Omental fat pad (tissue), 4 donors: ENCODE data around the gene SPRED2. TPM values are rescaled to one million over a fixed set of nuclear protein-coding genes. Genes with fewer than 3 reads are reported as not detected.

Experiments used
- ATAC-seq: fragments of 150-250 bp; one replicate; pipeline ENCODE4 v1.9.1; 2016; ENCODE audit warnings: mild to moderate bottlenecking, moderate library complexity; ENCODE audit not compliant: low FRiP score
- DNase-seq: peaks from one replicate; pipeline ENCODE4 v3.0.0-alpha.2; 2019; ENCODE audit warnings: low spot score
- total RNA-seq, 4 donors: library from RNA; depleted of rRNA; stranded (reverse); fragments of >200 nt; gene quantifications; one replicate each; pipeline ENCODE4 v1.1.0, GENCODE V29; 2016
- TF ChIP-seq, protein P1 (sequence below), 3 donors: fragments of 450-650 bp; IDR thresholded peaks; one replicate each; pipeline ENCODE4 v1.5.1; 2016 to 2017; ENCODE audit warnings: antibody characterized with exemption in 3 of 3, mild to moderate bottlenecking in 3 of 3, moderate library complexity in 2 of 3

SPRED2 gene
- total RNA-seq, 4 donors from 2014 or later, result 22.9 to 45.4 (median 26.6) TPM

DNA sequence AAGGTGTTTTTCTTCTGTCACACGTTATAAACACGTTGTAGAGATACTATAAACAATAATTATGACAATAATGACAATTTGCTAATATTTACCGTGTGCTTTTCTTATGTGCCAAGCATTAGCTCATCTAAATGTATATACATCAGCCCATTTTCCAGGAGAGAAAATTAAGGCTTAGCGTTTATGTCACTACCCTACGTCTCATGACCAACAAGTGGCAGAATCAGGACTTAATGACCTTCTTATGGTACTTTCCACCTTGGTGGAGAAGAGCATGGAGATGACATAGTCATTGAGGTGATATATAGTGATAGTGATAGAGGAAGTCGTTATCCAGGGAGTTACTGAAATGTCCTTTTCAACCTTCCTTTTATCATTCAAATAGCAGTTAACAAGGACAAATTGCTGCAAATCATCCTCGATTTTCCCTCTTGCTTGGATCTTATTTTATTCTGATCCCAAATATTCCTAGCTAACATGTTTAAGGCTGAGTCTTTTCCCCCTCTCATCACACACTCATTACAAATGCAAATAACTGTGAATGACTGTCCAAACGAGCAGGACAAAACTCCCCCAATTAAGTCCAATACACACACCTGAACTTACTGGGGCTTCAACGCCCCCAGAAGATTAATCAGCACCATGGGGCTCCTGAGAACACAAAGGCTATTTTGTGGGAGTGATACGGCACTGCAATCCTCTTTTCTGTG lies 27.3 kb downstream of the SPRED2 start:
- ATAC-seq (no peak), DNase-seq (no peak)
- TF ChIP-seq, protein P1, sequence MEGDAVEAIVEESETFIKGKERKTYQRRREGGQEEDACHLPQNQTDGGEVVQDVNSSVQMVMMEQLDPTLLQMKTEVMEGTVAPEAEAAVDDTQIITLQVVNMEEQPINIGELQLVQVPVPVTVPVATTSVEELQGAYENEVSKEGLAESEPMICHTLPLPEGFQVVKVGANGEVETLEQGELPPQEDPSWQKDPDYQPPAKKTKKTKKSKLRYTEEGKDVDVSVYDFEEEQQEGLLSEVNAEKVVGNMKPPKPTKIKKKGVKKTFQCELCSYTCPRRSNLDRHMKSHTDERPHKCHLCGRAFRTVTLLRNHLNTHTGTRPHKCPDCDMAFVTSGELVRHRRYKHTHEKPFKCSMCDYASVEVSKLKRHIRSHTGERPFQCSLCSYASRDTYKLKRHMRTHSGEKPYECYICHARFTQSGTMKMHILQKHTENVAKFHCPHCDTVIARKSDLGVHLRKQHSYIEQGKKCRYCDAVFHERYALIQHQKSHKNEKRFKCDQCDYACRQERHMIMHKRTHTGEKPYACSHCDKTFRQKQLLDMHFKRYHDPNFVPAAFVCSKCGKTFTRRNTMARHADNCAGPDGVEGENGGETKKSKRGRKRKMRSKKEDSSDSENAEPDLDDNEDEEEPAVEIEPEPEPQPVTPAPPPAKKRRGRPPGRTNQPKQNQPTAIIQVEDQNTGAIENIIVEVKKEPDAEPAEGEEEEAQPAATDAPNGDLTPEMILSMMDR (IDR thresholded peaks at IDR 0.05), result no peak

DNA sequence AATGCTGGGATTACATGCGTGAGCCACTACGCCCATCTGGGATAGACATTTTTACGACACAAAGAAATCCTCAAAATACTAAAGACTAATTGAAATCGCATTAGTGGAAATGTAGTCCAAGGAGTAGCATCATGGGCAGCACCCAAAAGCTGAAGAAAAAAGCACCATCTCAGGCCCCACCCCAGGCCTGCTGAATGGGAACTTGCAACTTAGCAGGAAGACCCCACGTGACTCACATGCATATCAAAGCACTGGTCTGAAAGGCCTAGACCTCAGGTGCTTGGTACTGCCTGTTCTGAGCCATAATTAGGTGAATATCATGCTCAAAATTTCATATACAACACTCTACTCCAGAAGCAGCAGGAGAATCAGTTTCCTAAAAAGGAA lies 28.9 kb downstream of the SPRED2 start:
- no peak for ATAC-seq
- no peak for DNase-seq
- TF ChIP-seq, protein P1 (IDR thresholded peaks at IDR 0.05), result no peak

DNA sequence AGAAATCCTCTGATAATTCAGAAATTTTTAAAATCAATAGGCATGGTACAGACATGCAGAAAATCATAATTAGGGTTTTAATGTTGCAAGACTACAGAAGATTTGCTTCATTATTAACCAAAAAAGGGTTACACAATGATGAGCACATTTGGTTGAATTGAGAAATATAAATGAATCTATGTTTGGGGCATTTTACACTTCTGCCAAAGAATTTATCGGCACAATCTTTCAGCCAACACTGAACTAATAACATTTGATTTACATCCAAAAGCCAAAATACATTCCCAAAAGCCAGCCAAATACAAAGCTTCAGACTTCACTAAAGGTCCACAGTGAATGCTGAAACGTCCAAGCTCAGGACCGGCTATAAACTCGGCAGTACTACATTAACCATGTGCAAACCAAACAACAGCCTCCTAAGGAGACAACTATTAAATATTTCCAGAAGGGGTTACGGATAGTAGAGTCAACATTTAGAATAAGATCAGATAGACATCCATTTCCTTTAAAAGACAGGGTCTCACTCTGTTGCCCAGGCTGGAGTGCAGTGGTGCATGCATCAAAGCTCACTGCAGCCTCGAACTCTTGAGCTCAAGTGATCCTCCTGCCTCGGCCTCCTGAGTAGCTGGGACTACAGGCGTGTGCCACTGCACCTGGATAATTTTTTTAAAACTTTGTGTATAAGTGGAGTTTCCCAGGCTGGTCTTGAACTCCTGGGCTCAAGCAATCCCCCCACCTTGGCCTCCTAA lies 29.4 kb downstream of the SPRED2 start:
- TF ChIP-seq, protein P1 (IDR thresholded peaks at IDR 0.05), result no peak
- ATAC-seq (peak; percentile 33), DNase-seq (no peak)

DNA sequence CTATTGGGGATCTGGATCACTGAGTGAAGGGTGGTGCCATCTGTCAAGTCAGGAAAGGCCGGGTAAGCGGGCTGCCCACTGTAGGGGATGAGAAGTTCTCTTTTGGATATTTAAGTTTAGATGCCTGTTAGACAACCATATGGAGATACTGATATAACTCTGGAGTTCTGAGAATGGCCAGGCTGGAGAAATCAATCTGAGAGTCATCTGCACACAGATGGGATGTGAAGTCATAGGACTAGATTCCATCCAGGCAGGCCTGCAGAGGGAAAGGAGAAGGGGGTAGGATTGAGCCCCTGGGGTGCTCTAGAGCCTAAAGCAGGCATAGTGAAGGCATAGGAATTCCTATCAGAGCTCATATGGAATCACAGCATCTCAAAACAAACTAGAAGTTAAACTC lies 30.1 kb downstream of the SPRED2 start:
- DNase-seq, result no peak
- ATAC-seq, result no peak
- TF ChIP-seq, protein P1 (IDR thresholded peaks at IDR 0.05), result no peak

DNA sequence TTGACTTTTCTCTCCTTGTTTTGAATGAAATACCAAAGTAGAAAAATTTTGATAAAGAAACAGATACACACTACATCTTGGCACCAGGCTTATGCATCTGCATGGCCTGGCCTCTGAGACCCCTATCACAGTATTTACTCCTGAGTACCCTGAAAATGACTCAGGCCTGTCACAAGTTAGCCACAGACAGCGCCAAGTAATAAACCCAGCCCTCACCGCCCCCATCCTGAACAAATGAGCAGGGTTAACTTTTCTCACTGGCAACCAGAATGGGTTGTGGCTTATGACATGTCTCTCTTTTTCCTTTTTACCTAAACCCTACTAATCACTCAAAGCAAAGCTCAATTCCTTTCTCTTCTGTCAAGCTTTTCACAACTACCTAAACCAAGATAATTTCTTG lies 35.3 kb downstream of the SPRED2 start:
- no peak for DNase-seq
- TF ChIP-seq, protein P1 (IDR thresholded peaks at IDR 0.05), result no peak
- ATAC-seq, result no peak

DNA sequence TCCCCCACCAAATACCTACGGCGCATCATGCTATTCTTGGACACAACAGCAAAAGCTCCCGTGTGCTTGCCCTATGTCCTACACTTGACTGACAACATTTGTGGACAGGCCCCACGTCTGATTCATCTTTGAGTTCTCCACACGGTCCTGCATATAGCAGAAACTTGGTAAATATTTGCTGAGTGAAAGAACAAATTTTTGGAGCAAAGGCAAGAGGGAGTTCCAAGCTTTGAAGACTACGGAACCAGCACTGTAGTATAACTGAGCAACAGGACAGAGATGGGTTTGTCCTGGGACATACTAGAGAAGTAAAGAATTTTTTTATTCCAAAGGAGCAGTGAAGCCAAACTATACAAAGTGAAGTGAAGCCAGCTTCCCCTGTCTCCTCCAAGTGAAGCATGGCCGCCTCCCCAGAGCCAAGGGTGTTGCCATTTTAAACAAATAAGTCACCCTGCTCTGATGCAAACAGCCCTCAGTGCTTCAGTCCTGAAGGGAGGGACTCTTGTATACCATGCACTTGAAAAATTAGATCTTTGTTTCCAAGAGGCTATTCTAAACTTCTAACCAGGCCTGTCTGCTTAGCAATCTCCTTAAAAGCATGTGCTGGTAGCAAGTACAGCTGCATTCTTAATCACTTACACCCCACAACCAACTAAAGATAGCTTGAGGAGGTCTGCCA lies 35.9 kb downstream of the SPRED2 start:
- peak; percentile 37 for ATAC-seq
- TF ChIP-seq, protein P1 (IDR thresholded peaks at IDR 0.05), result no peak

More for the DNA sequence above, 35.9 kb downstream of the SPRED2 start:
- no peak for DNase-seq
